HepG2 (cell line): ENCODE results near the gene UGT1A7. TPM values are rescaled to one million over a fixed set of nuclear protein-coding genes. Genes with fewer than 3 reads are reported as not detected.

Source experiments
- AKAP8 ChIP-seq: sonication (generic); formaldehyde crosslinking; IDR thresholded peaks from 2 replicates; pipeline ENCODE4 v1.5.1; 2020; ENCODE audit warnings: mild to moderate bottlenecking, missing genetic modification reagents
- ARID5B ChIP-seq: IDR thresholded peaks from 2 replicates; pipeline ENCODE4 v1.4.0; 2020; ENCODE audit warnings: mild to moderate bottlenecking, missing genetic modification reagents
- FOXK2 ChIP-seq: fragments of 450-650 bp; IDR thresholded peaks from 2 replicates; pipeline ENCODE4 v1.6.1; 2016
- HHEX ChIP-seq: IDR thresholded peaks from 2 replicates; pipeline ENCODE4 v1.6.1; 2016; ENCODE audit warnings: control low read depth
- HOXA3 ChIP-seq: sonication (generic); formaldehyde crosslinking; IDR thresholded peaks from 2 replicates; pipeline ENCODE4 v1.5.0; 2020; ENCODE audit warnings: missing genetic modification reagents
- KAT8 ChIP-seq: IDR thresholded peaks from 2 replicates; pipeline ENCODE4 v1.6.1; 2016; ENCODE audit warnings: missing genetic modification reagents, missing compliant biosample characterization
- MTF2 ChIP-seq: sonication (generic); formaldehyde crosslinking; IDR thresholded peaks from 2 replicates; pipeline ENCODE4 v1.5.0; 2020; ENCODE audit warnings: missing genetic modification reagents, borderline replicate concordance
- POLR2G ChIP-seq: fragments of 200-400 bp; formaldehyde crosslinking; IDR thresholded peaks from 2 replicates; pipeline ENCODE4 v1.6.1; 2018; ENCODE audit warnings: mild to moderate bottlenecking, low read depth, low read length, moderate library complexity
- SOX5 ChIP-seq: IDR thresholded peaks from 2 replicates; pipeline ENCODE4 v1.6.1; 2016; ENCODE audit warnings: borderline replicate concordance
- SRY ChIP-seq: sonication (generic); formaldehyde crosslinking; IDR thresholded peaks from 2 replicates; pipeline ENCODE4 v1.8.0; 2022; ENCODE audit warnings: mild to moderate bottlenecking, missing genetic modification reagents
- TGIF2 ChIP-seq: IDR thresholded peaks from 2 replicates; pipeline ENCODE4 v1.6.1; 2016; ENCODE audit warnings: control low read depth, missing compliant biosample characterization
- WIZ ChIP-seq: sonication (generic); formaldehyde crosslinking; IDR thresholded peaks from 2 replicates; pipeline ENCODE4 v1.5.1; 2020; ENCODE audit warnings: mild to moderate bottlenecking, missing genetic modification reagents
- ZFP36L1 ChIP-seq: sonication (generic); formaldehyde crosslinking; IDR thresholded peaks from 2 replicates; pipeline ENCODE4 v1.8.0; 2022; ENCODE audit warnings: mild to moderate bottlenecking, missing genetic modification reagents, moderate library complexity
- ZNF331 ChIP-seq: sonication (generic); formaldehyde crosslinking; IDR thresholded peaks from 2 replicates; pipeline ENCODE4 v1.4.0; 2020; ENCODE audit warnings: missing genetic modification reagents
- ZNF343 ChIP-seq: sonication (generic); formaldehyde crosslinking; IDR thresholded peaks from 2 replicates; pipeline ENCODE4 v1.4.0; 2020; ENCODE audit warnings: mild to moderate bottlenecking, missing genetic modification reagents
- ZNF441 ChIP-seq: sonication (generic); formaldehyde crosslinking; IDR thresholded peaks from 2 replicates; pipeline ENCODE4 v1.7.0; 2021; ENCODE audit warnings: missing genetic modification reagents, borderline replicate concordance
- ZNF747 ChIP-seq: sonication (generic); formaldehyde crosslinking; IDR thresholded peaks from 2 replicates; pipeline ENCODE4 v1.8.1; 2023; ENCODE audit warnings: missing genetic modification reagents, mild to moderate bottlenecking, borderline replicate concordance
- ZNF788 ChIP-seq: sonication (generic); formaldehyde crosslinking; IDR thresholded peaks from 2 replicates; pipeline ENCODE4 v1.5.0; 2020; ENCODE audit warnings: mild to moderate bottlenecking, missing genetic modification reagents, borderline replicate concordance
- polyA plus RNA-seq, 8 experiments: library from polyadenylated mRNA; depleted of rRNA in 3 of 8; stranded (reverse) in 7 of 8; unstranded in 1 of 8; fragments of >200 nt; fragmentation: Illumina TruSeq in 4 of 8; extraction: Trizol in 4 of 8; gene quantifications; 2 replicates each; pipeline versions ENCODE4 v1.2.1 to v1.2.3, GENCODE V29; 2011 to 2016; ENCODE audit warnings: low read depth in 4 of 8, missing spikeins in 1 of 8, mixed read lengths in 1 of 8; ENCODE audit not compliant: insufficient read depth in 1 of 8
- total RNA-seq, 5 experiments: library from RNA; depleted of rRNA; stranded (reverse); fragments of >200 nt; fragmentation: Illumina TruSeq; extraction: Trizol; gene quantifications; 2 replicates each; pipeline ENCODE4 v1.2.3, GENCODE V29; 2016; ENCODE audit warnings: low read depth in 1 of 5
- TF ChIP-seq, protein P1 (sequence below): sonication (generic); formaldehyde crosslinking; IDR thresholded peaks from 2 replicates; pipeline ENCODE4 v1.4.0; 2020; ENCODE audit warnings: missing genetic modification reagents

Gene UGT1A7
- total and polyA plus RNA-seq, 2 of the 13 experiments (the other 11 are each of a cell fraction or from before 2014, with no cell fraction given): not detected

DNA sequence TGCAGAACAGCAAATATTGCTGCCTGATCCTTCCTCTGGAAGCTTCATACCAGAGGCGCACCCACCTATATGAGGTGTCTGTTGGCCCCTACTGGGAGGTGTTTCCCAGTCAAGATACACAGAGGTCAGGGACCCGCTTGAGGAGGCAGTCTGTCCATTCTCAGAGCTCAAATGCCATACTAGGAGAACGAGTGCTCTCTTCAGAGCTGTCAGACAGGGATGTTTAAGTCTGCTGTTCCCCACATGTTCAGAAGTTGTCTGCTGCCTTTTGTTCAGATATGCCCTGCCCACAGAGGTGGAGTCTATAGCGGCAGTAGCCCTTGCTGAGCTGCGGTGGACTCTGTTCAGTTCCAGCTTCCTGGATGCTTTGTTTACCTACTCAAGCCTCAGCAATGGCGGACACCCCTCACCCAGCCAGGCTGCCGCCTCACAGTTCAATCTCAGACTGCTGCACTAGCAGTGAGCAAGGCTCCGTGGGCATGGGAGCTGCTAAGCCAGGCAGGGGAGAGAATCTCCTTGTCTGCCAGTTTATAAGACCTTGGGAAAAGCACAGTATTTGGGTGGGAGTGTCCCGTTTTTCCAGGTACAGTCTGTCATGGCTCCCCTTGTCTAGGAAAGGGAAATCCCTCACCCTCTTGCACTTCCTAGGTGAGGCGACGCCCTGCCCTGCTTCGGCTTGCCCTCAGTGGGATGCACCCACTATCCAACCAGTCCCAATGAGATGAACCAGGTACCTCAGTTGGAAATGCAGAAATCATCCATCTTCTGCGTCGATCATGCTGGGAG is 55.4 kb downstream of the UGT1A7 start (continued):
- TF ChIP-seq, protein P1, sequence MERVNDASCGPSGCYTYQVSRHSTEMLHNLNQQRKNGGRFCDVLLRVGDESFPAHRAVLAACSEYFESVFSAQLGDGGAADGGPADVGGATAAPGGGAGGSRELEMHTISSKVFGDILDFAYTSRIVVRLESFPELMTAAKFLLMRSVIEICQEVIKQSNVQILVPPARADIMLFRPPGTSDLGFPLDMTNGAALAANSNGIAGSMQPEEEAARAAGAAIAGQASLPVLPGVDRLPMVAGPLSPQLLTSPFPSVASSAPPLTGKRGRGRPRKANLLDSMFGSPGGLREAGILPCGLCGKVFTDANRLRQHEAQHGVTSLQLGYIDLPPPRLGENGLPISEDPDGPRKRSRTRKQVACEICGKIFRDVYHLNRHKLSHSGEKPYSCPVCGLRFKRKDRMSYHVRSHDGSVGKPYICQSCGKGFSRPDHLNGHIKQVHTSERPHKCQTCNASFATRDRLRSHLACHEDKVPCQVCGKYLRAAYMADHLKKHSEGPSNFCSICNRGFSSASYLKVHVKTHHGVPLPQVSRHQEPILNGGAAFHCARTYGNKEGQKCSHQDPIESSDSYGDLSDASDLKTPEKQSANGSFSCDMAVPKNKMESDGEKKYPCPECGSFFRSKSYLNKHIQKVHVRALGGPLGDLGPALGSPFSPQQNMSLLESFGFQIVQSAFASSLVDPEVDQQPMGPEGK (CRISPR knock-in tag): peak; percentile 20
- TF ChIP-seq KAT8 (peak; percentile 86), POLR2G (peak; percentile 63), TGIF2 (peak; percentile 54; the same call in 1 of the 2 replicates), ZNF331 (peak; percentile 40; the same call in 1 of the 2 replicates), HHEX (CRISPR knock-in tag) (0 out of 2 replicates have a peak, but pooled peaks have one; percentile 30), MTF2 (peak; percentile 94; the same call in 1 of the 2 replicates), ZFP36L1 (CRISPR knock-in tag) (peak; percentile 60), ARID5B (CRISPR knock-in tag) (peak; percentile 78), WIZ (CRISPR knock-in tag) (peak; percentile 81; the same call in 1 of the 2 replicates), SOX5 (CRISPR knock-in tag) (peak; percentile 67), ZNF441 (CRISPR knock-in tag) (peak; percentile 87), HOXA3 (CRISPR knock-in tag) (peak; percentile 79; the same call in 1 of the 2 replicates), AKAP8 (CRISPR knock-in tag) (peak; percentile 42; the same call in 1 of the 2 replicates), SRY (CRISPR knock-in tag) (peak; percentile 67; the same call in 1 of the 2 replicates), FOXK2 (peak; percentile 60; the same call in 1 of the 2 replicates), ZNF747 (CRISPR knock-in tag) (0 out of 2 replicates have a peak, but pooled peaks have one; percentile 38), ZNF343 (peak; percentile 69; the same call in 1 of the 2 replicates), ZNF788 (peak; percentile 74; the same call in 1 of the 2 replicates)
